Measurements from ENCODE around the gene INPP5A.
"Not testable (repeated sequence)": the region's sequence is repeated elsewhere in the genome, so short reads cannot be mapped to it uniquely, and the experiment has no call there.

The INPP5A gene

GRCh38 chr10:132662186-132662920 is 124.8 kb downstream of the INPP5A start:
- DNase-seq (ENCODE audit: low spot score): no peak

- no peak for DNase-seq (ENCODE audit: low spot score)
Observed at GRCh38 chr10:132663666-132664365, 126.2 kb downstream of the INPP5A start.

GRCh38 chr10:132664407-132664806 is 126.8 kb downstream of the INPP5A start:
- DNase-seq (ENCODE audit: low spot score): no peak

GRCh38 chr10:132664883-132665282 is 127.3 kb downstream of the INPP5A start:
- DNase-seq (ENCODE audit: low spot score): no peak

- DNase-seq (ENCODE audit: low spot score): no peak
Observed at GRCh38 chr10:132665946-132666704, 128.5 kb downstream of the INPP5A start.

- DNase-seq (ENCODE audit: low spot score): no peak
Observed at GRCh38 chr10:132666705-132667341, 129.2 kb downstream of the INPP5A start.

GRCh38 chr10:132667342-132668047 is 129.9 kb downstream of the INPP5A start:
- DNase-seq (ENCODE audit: low spot score): no peak

- no peak for DNase-seq (ENCODE audit: low spot score)
Observed at GRCh38 chr10:132668048-132668394, 130.4 kb downstream of the INPP5A start.

- no peak for DNase-seq (ENCODE audit: low spot score)
Observed at GRCh38 chr10:132669208-132669861, 131.7 kb downstream of the INPP5A start.

- no peak for DNase-seq (ENCODE audit: low spot score)
Observed at GRCh38 chr10:132670546-132671227, 133.1 kb downstream of the INPP5A start.

GRCh38 chr10:132671228-132672154 is 133.9 kb downstream of the INPP5A start:
- DNase-seq (ENCODE audit: low spot score): no peak

GRCh38 chr10:132673746-132674145 is 136.2 kb downstream of the INPP5A start:
- not testable (repeated sequence) for DNase-seq (ENCODE audit: low spot score)

GRCh38 chr10:132674311-132674710 is 136.7 kb downstream of the INPP5A start:
- DNase-seq (ENCODE audit: low spot score): no peak

- DNase-seq (ENCODE audit: low spot score): no peak
Observed at GRCh38 chr10:132675031-132675740, 137.6 kb downstream of the INPP5A start.

- DNase-seq (ENCODE audit: low spot score): no peak
Observed at GRCh38 chr10:132676193-132676891, 138.8 kb downstream of the INPP5A start.

- DNase-seq (ENCODE audit: low spot score): no peak
Observed at GRCh38 chr10:132677096-132677472, 139.5 kb downstream of the INPP5A start.

GRCh38 chr10:132677473-132678227 is 140.1 kb downstream of the INPP5A start:
- DNase-seq (ENCODE audit: low spot score): no peak

Measured in globus pallidus (tissue), 1 donor.